WTC11 (cell line): ENCODE data around the gene GDPD3. TPM values are rescaled to one million over a fixed set of nuclear protein-coding genes. Genes with fewer than 3 reads are reported as not detected.

Experiments
- ATAC-seq: fragments of 200-7000 bp; cut with Tn5 transposase; 2 replicates; pipeline ENCODE4 v1.10.0; 2021; ENCODE audit warnings: mild to moderate bottlenecking, moderate library complexity
- CTCF ChIA-PET: fragments of 300-600 bp; sonication (Branson Sonifier 250); formaldehyde crosslinking; loops from one replicate; lab custom pipeline; 2021; ENCODE audit warnings: antibody characterized with exemption; lab: Charles Lee
- POLR2A ChIA-PET: fragments of 350-600 bp; sonication (Branson Sonifier 250); formaldehyde crosslinking; loops from one replicate; lab custom pipeline; 2021; ENCODE audit warnings: antibody characterized with exemption; lab: Charles Lee
- DNase-seq: peaks from one replicate; pipeline ENCODE4 v3.0.0; 2021; ENCODE audit warnings: low spot score
- H3K27ac Mint-ChIP-seq: 2 replicates; pipeline ENCODE4 v1.8.0; 2021; ENCODE audit warnings: mixed read lengths
- H3K27me3 Mint-ChIP-seq: 2 replicates; pipeline ENCODE4 v1.8.0; 2021; ENCODE audit warnings: low read depth, mild to moderate bottlenecking, moderate library complexity, mixed read lengths
- H3K36me3 Mint-ChIP-seq: 2 replicates; pipeline ENCODE4 v1.8.0; 2021; ENCODE audit warnings: mixed read lengths
- H3K4me1 Mint-ChIP-seq: 2 replicates; pipeline ENCODE4 v1.8.0; 2022; ENCODE audit warnings: mixed read lengths
- H3K4me3 Mint-ChIP-seq: 2 replicates; pipeline ENCODE4 v1.8.0; 2021; ENCODE audit warnings: mild to moderate bottlenecking, moderate library complexity, mixed read lengths
- H3K9me3 Mint-ChIP-seq: 2 replicates; pipeline ENCODE4 v1.8.0; 2021; ENCODE audit warnings: mixed read lengths
- CREM ChIP-seq: sonication (generic); formaldehyde crosslinking; IDR thresholded peaks from 2 replicates; pipeline ENCODE4 v1.8.1; 2022; ENCODE audit warnings: mild to moderate bottlenecking, missing genetic modification reagents, moderate library complexity
- CTCF ChIP-seq: fragments of 200-600 bp; IDR thresholded peaks from 2 replicates; pipeline ENCODE4 v1.8.0; 2022; ENCODE audit warnings: antibody characterized with exemption
- E2F5 ChIP-seq: sonication (generic); formaldehyde crosslinking; IDR thresholded peaks from 2 replicates; pipeline ENCODE4 v1.8.1; 2022; ENCODE audit warnings: mild to moderate bottlenecking, moderate library complexity, missing genetic modification reagents
- GABPB1 ChIP-seq: sonication (generic); formaldehyde crosslinking; IDR thresholded peaks from 2 replicates; pipeline ENCODE4 v1.8.1; 2023; ENCODE audit warnings: mild to moderate bottlenecking, missing genetic modification reagents
- HMGXB4 ChIP-seq: sonication (generic); formaldehyde crosslinking; IDR thresholded peaks from 2 replicates; pipeline ENCODE4 v1.8.1; 2023; ENCODE audit warnings: mild to moderate bottlenecking, moderate library complexity, missing genetic modification reagents
- KAT7 ChIP-seq: sonication (generic); formaldehyde crosslinking; IDR thresholded peaks from 2 replicates; pipeline ENCODE4 v1.8.1; 2023; ENCODE audit warnings: missing genetic modification reagents, mild to moderate bottlenecking, borderline replicate concordance
- NFE2L1 ChIP-seq: sonication (generic); formaldehyde crosslinking; IDR thresholded peaks from 2 replicates; pipeline ENCODE4 v1.8.1; 2023; ENCODE audit warnings: missing genetic modification reagents
- NR2C2 ChIP-seq: sonication (generic); formaldehyde crosslinking; IDR thresholded peaks from 2 replicates; pipeline ENCODE4 v1.8.0; 2022; ENCODE audit warnings: mild to moderate bottlenecking, missing genetic modification reagents
- PRDM15 ChIP-seq: sonication (generic); formaldehyde crosslinking; IDR thresholded peaks from 2 replicates; pipeline ENCODE4 v1.8.0; 2022; ENCODE audit warnings: missing genetic modification reagents
- SP1 ChIP-seq: sonication (generic); formaldehyde crosslinking; conservative IDR thresholded peaks from 2 replicates; pipeline ENCODE4 v1.8.1; 2022; ENCODE audit warnings: missing genetic modification reagents
- USF1 ChIP-seq: sonication (generic); formaldehyde crosslinking; IDR thresholded peaks from 2 replicates; pipeline ENCODE4 v1.8.0; 2022; ENCODE audit warnings: mild to moderate bottlenecking, missing genetic modification reagents
- USF2 ChIP-seq: sonication (generic); formaldehyde crosslinking; IDR thresholded peaks from 2 replicates; pipeline ENCODE4 v1.8.1; 2023; ENCODE audit warnings: mild to moderate bottlenecking, missing genetic modification reagents, moderate library complexity
- ZNF138 ChIP-seq: sonication (generic); formaldehyde crosslinking; conservative IDR thresholded peaks from 2 replicates; pipeline ENCODE4 v1.8.1; 2022; ENCODE audit warnings: mild to moderate bottlenecking, moderate library complexity, missing genetic modification reagents
- ZNF281 ChIP-seq: sonication (generic); formaldehyde crosslinking; IDR thresholded peaks from 2 replicates; pipeline ENCODE4 v1.8.0; 2023; ENCODE audit warnings: mild to moderate bottlenecking, missing genetic modification reagents
- ZNF317 ChIP-seq: sonication (generic); formaldehyde crosslinking; IDR thresholded peaks from 2 replicates; pipeline ENCODE4 v1.8.1; 2023; ENCODE audit warnings: low read depth, mild to moderate bottlenecking, moderate library complexity, missing genetic modification reagents, borderline replicate concordance
- ZNF423 ChIP-seq: fragments of 250-450 bp; sonication (Bioruptor Pico); IDR thresholded peaks from 2 replicates; pipeline ENCODE4 v2.1.2; 2022; ENCODE audit warnings: mild to moderate bottlenecking, moderate library complexity
- ZSCAN18 ChIP-seq: fragments of 250-450 bp; sonication (Bioruptor Pico); IDR thresholded peaks from 2 replicates; pipeline ENCODE4 v2.1.2; 2022; ENCODE audit warnings: mild to moderate bottlenecking, moderate library complexity
- total RNA-seq: library from RNA; stranded (reverse); gene quantifications from 3 replicates; pipeline ENCODE4 v1.2.3, GENCODE V29; 2021

The GDPD3 gene
- total RNA-seq, 1 experiment from 2014 or later: 2.5 TPM

GRCh38 chr16:30092373-30093010, 20.8 kb downstream of the GDPD3 start (continued):
- TF ChIP-seq GABPB1 (CRISPR knock-in tag) (peak; percentile 65), CTCF (no peak), ZSCAN18 (CRISPR knock-in tag) (no peak)
- TF ChIP-seq, all 79 proteins: peak for 14

- CTCF ChIA-PET: interaction anchor here (0.6 to 3.8 kb wide), 67 partner anchors 9 to 850 kb away, joined by 3 to 129 read pairs (median 4); partner anchors contain the start of genes ALDOA, ASPHD1, CD2BP2 and CDIPT
- Mint-ChIP-seq H3K27me3 (peaks cover 3% of the 10 kb centered on the region), H3K27ac (peak within 1 kb of the TSS; percentile 98), H3K36me3 (peaks cover 16% of the 10 kb centered on the region), H3K9me3 (peaks cover 5% of the 10 kb centered on the region), H3K4me1 (peaks cover 27% of the 10 kb centered on the region), H3K4me3 (peak within 1 kb of the TSS; percentile 87)
- DNase-seq (peak; percentile 97), ATAC-seq (peak; percentile 69)
- POLR2A ChIA-PET: interaction anchor here (0.6 to 3.0 kb wide), 10 partner anchors 13 to 524 kb away, joined by 3 to 27 read pairs (median 3); partner anchors contain the start of genes ALDOA, PPP4C, TAOK2 and TMEM219
- TF ChIP-seq USF2 (CRISPR knock-in tag) (0 out of 2 replicates have a peak, but pooled peaks have one; percentile 57), ZNF317 (CRISPR knock-in tag) (no peak), E2F5 (peak; percentile 77), ZNF138 (CRISPR knock-in tag) (no peak), NR2C2 (CRISPR knock-in tag) (peak; percentile 36; the same call in 1 of the 2 replicates), SP1 (peak; percentile 16; the same call in 1 of the 2 replicates), USF1 (CRISPR knock-in tag) (peak; percentile 20; the same call in 1 of the 2 replicates), ZNF281 (peak; percentile 22; the same call in 1 of the 2 replicates), NFE2L1 (no peak), GABPB1 (CRISPR knock-in tag) (peak; percentile 77), KAT7 (CRISPR knock-in tag) (0 out of 2 replicates have a peak, but pooled peaks have one; percentile 2), HMGXB4 (peak; percentile 65), PRDM15 (CRISPR knock-in tag) (peak; percentile 32; the same call in 1 of the 2 replicates), ZNF423 (CRISPR knock-in tag) (0 out of 2 replicates have a peak, but pooled peaks have one; percentile 9), CREM (CRISPR knock-in tag) (no peak)
Measured at GRCh38 chr16:30091474-30092372, 21.6 kb downstream of the GDPD3 start, which contains the start of gene TBX6. Gene TBX6, minus strand, starts transcription at chr16:30091924. Its CDS starts 731 bp downstream, at chr16:30091193.
